Trophoblast cell (in vitro differentiated cells and primary cell): ENCODE results near the gene ITGB3BP.
A peak's percentile ranks its signal among the peaks of the same experiment; 100 is the strongest.

Experiments
- DNase-seq, 2 donors: peaks; one replicate each; pipeline ENCODE4 v3.0.0-alpha.2; 2016
- H2AFZ ChIP-seq: 2 replicates; pipeline ENCODE4 v1.6.1; 2013; ENCODE audit warnings: low read length, moderate library complexity, mild to moderate bottlenecking; ENCODE audit not compliant: insufficient read depth, poor library complexity
- H2AK5ac ChIP-seq: 2 replicates; pipeline ENCODE4 v1.6.1; 2013; ENCODE audit warnings: mild to moderate bottlenecking, low read length
- H2BK120ac ChIP-seq: 2 replicates; pipeline ENCODE4 v1.6.1; 2013; ENCODE audit warnings: low read length, mild to moderate bottlenecking, moderate library complexity; ENCODE audit not compliant: insufficient read depth, poor library complexity
- H2BK12ac ChIP-seq: 2 replicates; pipeline ENCODE4 v1.6.1; 2013; ENCODE audit warnings: mild to moderate bottlenecking, low read length, moderate library complexity
- H2BK5ac ChIP-seq: 2 replicates; pipeline ENCODE4 v1.6.1; 2013; ENCODE audit warnings: low read length, low read depth, moderate library complexity, mild to moderate bottlenecking; ENCODE audit not compliant: poor library complexity
- H3K14ac ChIP-seq: 2 replicates; pipeline ENCODE4 v1.6.1; 2013; ENCODE audit warnings: mild to moderate bottlenecking, low read length
- H3K18ac ChIP-seq: 2 replicates; pipeline ENCODE4 v1.6.1; 2013; ENCODE audit warnings: mild to moderate bottlenecking, low read length
- H3K23ac ChIP-seq: 2 replicates; pipeline ENCODE4 v1.6.1; 2013; ENCODE audit warnings: low read length
- H3K27ac ChIP-seq: 2 replicates; pipeline ENCODE4 v1.5.1; 2013; ENCODE audit warnings: low read depth, mild to moderate bottlenecking, inconsistent platforms, low read length, moderate library complexity
- H3K27me3 ChIP-seq: 2 replicates; pipeline ENCODE4 v1.6.1; 2013; ENCODE audit warnings: inconsistent platforms, mild to moderate bottlenecking, low read length, moderate library complexity; ENCODE audit not compliant: insufficient read depth
- H3K36me3 ChIP-seq, 2 experiments: 1 replicate in 1 of 2; 2 replicates in 1 of 2; pipeline ENCODE4 v1.6.1; 2013; ENCODE audit warnings: low read length in 2 of 2, mild to moderate bottlenecking in 2 of 2, moderate library complexity in 1 of 2; ENCODE audit not compliant: insufficient read depth in 2 of 2, control insufficient read depth in 1 of 2
- H3K4ac ChIP-seq: 2 replicates; pipeline ENCODE4 v1.6.1; 2013; ENCODE audit warnings: low read depth, mild to moderate bottlenecking, low read length, moderate library complexity
- H3K4me1 ChIP-seq, 2 experiments: 1 replicate in 1 of 2; 2 replicates in 1 of 2; pipeline ENCODE4 v1.6.1; 2013; ENCODE audit warnings: low read length in 2 of 2, mild to moderate bottlenecking in 2 of 2, moderate library complexity in 1 of 2; ENCODE audit not compliant: insufficient read depth in 2 of 2, control insufficient read depth in 1 of 2
- H3K4me2 ChIP-seq: 2 replicates; pipeline ENCODE4 v1.6.1; 2013; ENCODE audit warnings: inconsistent platforms, mild to moderate bottlenecking, low read length, moderate library complexity
- H3K4me3 ChIP-seq: 2 replicates; pipeline ENCODE4 v1.5.1; 2013; ENCODE audit warnings: mild to moderate bottlenecking, low read depth, low read length, inconsistent platforms
- H3K79me1 ChIP-seq: one replicate; pipeline ENCODE4 v1.6.1; 2013; ENCODE audit warnings: low read length
- H3K79me2 ChIP-seq: 2 replicates; pipeline ENCODE4 v1.6.1; 2013; ENCODE audit warnings: low read length, mild to moderate bottlenecking; ENCODE audit not compliant: control insufficient read depth, insufficient read depth, poor library complexity
- H3K9ac ChIP-seq: 2 replicates; pipeline ENCODE4 v1.6.1; 2013; ENCODE audit warnings: mild to moderate bottlenecking, low read length
- H3K9me3 ChIP-seq: 2 replicates; pipeline ENCODE4 v1.6.1; 2013; ENCODE audit warnings: low read depth, mild to moderate bottlenecking, control low read depth, inconsistent platforms, low read length; ENCODE audit not compliant: insufficient read depth
- H4K12ac ChIP-seq: 2 replicates; pipeline ENCODE4 v1.6.1; 2013; ENCODE audit warnings: low read depth, mild to moderate bottlenecking, low read length, moderate library complexity
- H4K8ac ChIP-seq: 2 replicates; pipeline ENCODE4 v1.6.1; 2013; ENCODE audit warnings: low read depth, mild to moderate bottlenecking, low read length, moderate library complexity
- H4K91ac ChIP-seq: one replicate; pipeline ENCODE4 v1.6.1; 2013; ENCODE audit warnings: low read depth, mild to moderate bottlenecking, low read length, moderate library complexity
- WGBS: extraction: QIAGEN DNeasy Blood & Tissue Kit; methylation state at CpG from one replicate; pipeline ENCODE4 v1.1.7; 2013; ENCODE audit warnings: missing lambda C conversion rate; ENCODE audit not compliant: insufficient read length, insufficient coverage; ENCODE audit errors: extremely low coverage; 5-methylcytosine and 5-hydroxymethylcytosine counted together

The ITGB3BP gene

GRCh38 chr1:63537940-63538339, 14.9 kb upstream of the ITGB3BP start:
- H2BK12ac ChIP-seq: no peak overlapping the region
- no peaks in the 10 kb centered on the region for H3K4me1 ChIP-seq
- no peaks in the 10 kb centered on the region for H3K79me1 ChIP-seq
- H3K36me3 ChIP-seq: no peaks in the 10 kb centered on the region
- no peak overlapping the region for H4K12ac ChIP-seq
- no peak overlapping the region for H2AFZ ChIP-seq
- H3K4ac ChIP-seq: no peak overlapping the region
- H3K18ac ChIP-seq: no peak overlapping the region
- H3K14ac ChIP-seq: no peak overlapping the region
- H3K9me3 ChIP-seq: no peaks in the 10 kb centered on the region
- no peak overlapping the region for H2BK120ac ChIP-seq
- no peak overlapping the region for H3K4me3 ChIP-seq
- no peak overlapping the region for H2AK5ac ChIP-seq
- H3K27ac ChIP-seq: no peak overlapping the region
- H3K79me2 ChIP-seq: no peaks in the 10 kb centered on the region
- peak in 1 of 2 donors; percentile 11 for DNase-seq
- H3K23ac ChIP-seq: no peak overlapping the region
- H4K91ac ChIP-seq: no peak overlapping the region
- H3K27me3 ChIP-seq: no peaks in the 10 kb centered on the region
- H3K9ac ChIP-seq: no peak overlapping the region
- no peak overlapping the region for H4K8ac ChIP-seq
- H2BK5ac ChIP-seq: no peak overlapping the region
- H3K4me2 ChIP-seq: no peak overlapping the region
- no CpG with 5 or more reads among the region's 1 CpG for WGBS

GRCh38 chr1:63537006-63537405, 14.0 kb upstream of the ITGB3BP start:
- Histone ChIP-seq H3K9ac (no peak overlapping the region), H3K4me2 (no peak overlapping the region), H2BK120ac (no peak overlapping the region), H4K91ac (no peak overlapping the region), H4K12ac (no peak overlapping the region), H2AFZ (no peak overlapping the region), H2BK5ac (no peak overlapping the region), H3K79me2 (no peaks in the 10 kb centered on the region), H4K8ac (no peak overlapping the region), H3K27ac (no peak overlapping the region), H3K36me3 (no peaks in the 10 kb centered on the region), H3K4me1 (no peaks in the 10 kb centered on the region), H3K14ac (no peak overlapping the region), H2BK12ac (no peak overlapping the region), H3K4me3 (no peak overlapping the region), H3K9me3 (no peaks in the 10 kb centered on the region), H3K79me1 (no peaks in the 10 kb centered on the region), H3K23ac (no peak overlapping the region), H3K18ac (no peak overlapping the region), H2AK5ac (no peak overlapping the region), H3K27me3 (no peaks in the 10 kb centered on the region), H3K4ac (no peak overlapping the region)
- no CpG with 5 or more reads among the region's 2 CpGs for WGBS
- DNase-seq: no peak

- Histone ChIP-seq H3K27ac (no peak overlapping the region), H4K12ac (no peak overlapping the region), H3K18ac (no peak overlapping the region), H3K4me1 (no peaks in the 10 kb centered on the region), H3K27me3 (no peaks in the 10 kb centered on the region), H2AK5ac (no peak overlapping the region), H2BK120ac (no peak overlapping the region), H3K23ac (no peak overlapping the region), H3K36me3 (no peaks in the 10 kb centered on the region), H3K4me2 (no peak overlapping the region), H2BK12ac (no peak overlapping the region), H3K4ac (no peak overlapping the region), H3K9me3 (no peaks in the 10 kb centered on the region), H2AFZ (no peak overlapping the region), H3K9ac (no peak overlapping the region), H3K79me2 (no peaks in the 10 kb centered on the region), H4K91ac (no peak overlapping the region), H3K14ac (no peak overlapping the region), H2BK5ac (no peak overlapping the region), H3K4me3 (no peak overlapping the region), H3K79me1 (no peaks in the 10 kb centered on the region), H4K8ac (no peak overlapping the region)
- no peak for DNase-seq
Observed at GRCh38 chr1:63534406-63534805, 11.4 kb upstream of the ITGB3BP start.

- Histone ChIP-seq H2BK12ac (no peak overlapping the region), H3K4ac (no peak overlapping the region), H3K4me2 (no peak overlapping the region), H2AK5ac (no peak overlapping the region), H4K91ac (no peak overlapping the region), H2BK5ac (no peak overlapping the region), H3K14ac (no peak overlapping the region), H3K79me2 (no peaks in the 10 kb centered on the region), H3K27me3 (no peaks in the 10 kb centered on the region), H3K79me1 (no peaks in the 10 kb centered on the region), H3K4me3 (no peak overlapping the region), H3K9me3 (no peaks in the 10 kb centered on the region), H3K18ac (no peak overlapping the region), H3K23ac (no peak overlapping the region), H3K36me3 (no peaks in the 10 kb centered on the region), H3K27ac (no peak overlapping the region), H3K9ac (no peak overlapping the region), H4K12ac (no peak overlapping the region), H2BK120ac (no peak overlapping the region), H3K4me1 (no peaks in the 10 kb centered on the region), H4K8ac (no peak overlapping the region), H2AFZ (no peak overlapping the region)
- no peak for DNase-seq
- no CpG with 5 or more reads among the region's 1 CpG for WGBS
Observed at GRCh38 chr1:63533931-63534330, 10.9 kb upstream of the ITGB3BP start.
